ENCODE results near the gene SLC35E1. TPM values are rescaled to one million over a fixed set of nuclear protein-coding genes. Genes with fewer than 3 reads are reported as not detected.
A peak's percentile ranks its signal among the peaks of the same experiment; 100 is the strongest.

SLC35E1 gene
- total RNA-seq: 62.3 TPM

GRCh38 chr19:16572332-16573211 lies at the start of gene SLC35E1:
SLC35E1 (minus strand) TSS chr19:16572415; CDS start chr19:16572364, 51 bp downstream.
- DNase-seq (ENCODE audit: low spot score): peak; percentile 96

- DNase-seq (ENCODE audit: low spot score): no peak
These were observed 49.1 kb upstream of the SLC35E1 start for GRCh38 chr19:16621165-16621800.

- DNase-seq (ENCODE audit: low spot score): no peak
These were observed 48.4 kb upstream of the SLC35E1 start for GRCh38 chr19:16620584-16620983.

- no peak for DNase-seq (ENCODE audit: low spot score)
These were observed 47.8 kb upstream of the SLC35E1 start for GRCh38 chr19:16620018-16620417.

- no peak for DNase-seq (ENCODE audit: low spot score)
These were observed 47.2 kb upstream of the SLC35E1 start for GRCh38 chr19:16619457-16619856.

- DNase-seq (ENCODE audit: low spot score): no peak
These were observed 46.0 kb upstream of the SLC35E1 start for GRCh38 chr19:16618248-16618647.

GRCh38 chr19:16615808-16616207 lies 43.6 kb upstream of the SLC35E1 start:
- DNase-seq (ENCODE audit: low spot score): no peak

- DNase-seq (ENCODE audit: low spot score): no peak
These were observed 42.7 kb upstream of the SLC35E1 start for GRCh38 chr19:16614941-16615340.

GRCh38 chr19:16613841-16614240 lies 41.6 kb upstream of the SLC35E1 start:
- no peak for DNase-seq (ENCODE audit: low spot score)

GRCh38 chr19:16612636-16613035 lies 40.4 kb upstream of the SLC35E1 start:
- no peak for DNase-seq (ENCODE audit: low spot score)

GRCh38 chr19:16611121-16611520 lies 38.9 kb upstream of the SLC35E1 start:
- no peak for DNase-seq (ENCODE audit: low spot score)

GRCh38 chr19:16609511-16610200 lies 37.4 kb upstream of the SLC35E1 start:
- DNase-seq (ENCODE audit: low spot score): no peak

GRCh38 chr19:16608290-16608739 lies 36.1 kb upstream of the SLC35E1 start:
- DNase-seq (ENCODE audit: low spot score): peak; percentile 73

- no peak for DNase-seq (ENCODE audit: low spot score)
These were observed 35.6 kb upstream of the SLC35E1 start for GRCh38 chr19:16607819-16608218.

- DNase-seq (ENCODE audit: low spot score): no peak
These were observed 33.4 kb upstream of the SLC35E1 start for GRCh38 chr19:16605553-16605994.

- no peak for DNase-seq (ENCODE audit: low spot score)
These were observed 32.9 kb upstream of the SLC35E1 start for GRCh38 chr19:16605115-16605514.

GRCh38 chr19:16604615-16605014 lies 32.4 kb upstream of the SLC35E1 start:
- no peak for DNase-seq (ENCODE audit: low spot score)

GRCh38 chr19:16603090-16603489 lies 30.9 kb upstream of the SLC35E1 start:
- DNase-seq (ENCODE audit: low spot score): no peak

- no peak for DNase-seq (ENCODE audit: low spot score)
These were observed 29.3 kb upstream of the SLC35E1 start for GRCh38 chr19:16601378-16602052.

- no peak for DNase-seq (ENCODE audit: low spot score)
These were observed 28.6 kb upstream of the SLC35E1 start for GRCh38 chr19:16600824-16601223.

GRCh38 chr19:16599655-16600346 lies 27.6 kb upstream of the SLC35E1 start:
- no peak for DNase-seq (ENCODE audit: low spot score)
